Ammon's horn (tissue), 1 donor: ENCODE results near the gene IL19.
"Not testable (repeated sequence)": the region's sequence is repeated elsewhere in the genome, so short reads cannot be mapped to it uniquely, and the experiment has no call there.

Experiments
- DNase-seq: peaks from one replicate; pipeline ENCODE4 v3.0.0-alpha.2; 2016; ENCODE audit warnings: low spot score

IL19 gene

GRCh38 chr1:206741142-206741701 lies 29.4 kb upstream of the IL19 start:
- no peak for DNase-seq

GRCh38 chr1:206742719-206743383 lies 27.7 kb upstream of the IL19 start:
- no peak for DNase-seq

GRCh38 chr1:206744683-206745082 lies 25.9 kb upstream of the IL19 start:
- no peak for DNase-seq

GRCh38 chr1:206745301-206745700 lies 25.3 kb upstream of the IL19 start:
- no peak for DNase-seq

- DNase-seq: no peak
Observed at GRCh38 chr1:206748348-206749030, 22.1 kb upstream of the IL19 start.

GRCh38 chr1:206751891-206752290 lies 18.7 kb upstream of the IL19 start:
- DNase-seq: no peak

- DNase-seq: no peak
Observed at GRCh38 chr1:206752481-206752880, 18.1 kb upstream of the IL19 start.

GRCh38 chr1:206753141-206753540 lies 17.4 kb upstream of the IL19 start:
- DNase-seq: no peak

- no peak for DNase-seq
Observed at GRCh38 chr1:206754011-206754410, 16.6 kb upstream of the IL19 start.

GRCh38 chr1:206757524-206758266 lies 12.9 kb upstream of the IL19 start:
- DNase-seq: no peak

GRCh38 chr1:206760590-206760989 lies 10.0 kb upstream of the IL19 start:
- DNase-seq: no peak

- DNase-seq: no peak
Observed at GRCh38 chr1:206761159-206761768, 9.3 kb upstream of the IL19 start.

- not testable (repeated sequence) for DNase-seq
Observed at GRCh38 chr1:206762741-206763364, 7.7 kb upstream of the IL19 start.

- DNase-seq: not testable (repeated sequence)
Observed at GRCh38 chr1:206765771-206766170, 4.8 kb upstream of the IL19 start.

- peak; percentile 56 for DNase-seq
Observed at GRCh38 chr1:206766251-206766856, 4.2 kb upstream of the IL19 start.

- DNase-seq: no peak
Observed at GRCh38 chr1:206768472-206769303, 1.9 kb upstream of the IL19 start.

- DNase-seq: no peak
Observed at GRCh38 chr1:206769304-206769731, 1.3 kb upstream of the IL19 start.

- no peak for DNase-seq
Observed at GRCh38 chr1:206771338-206771692, 742 bp downstream of the IL19 start.

- DNase-seq: peak; percentile 70
Observed at GRCh38 chr1:206772243-206772937, 1.8 kb downstream of the IL19 start, which contains the start of gene IL10. TSS of gene IL10 (minus strand) at chr1:206772494. CDS start at chr1:206772435, 59 bp downstream.

GRCh38 chr1:206774093-206774492 lies 3.5 kb downstream of the IL19 start:
- DNase-seq: peak; percentile 11
